DMS153 (cell line): ENCODE measurements around the gene OLFML2B.

Experiments used
- DNase-seq: peaks from one replicate; lab custom pipeline; 2025; lab: John Stamatoyannopoulos, UW

OLFML2B gene

GRCh38 chr1:161978011-161978790, 45.5 kb downstream of the OLFML2B start:
- DNase-seq = peak; percentile 62

- no peak for DNase-seq
Observed at GRCh38 chr1:161973924-161974845, 49.5 kb downstream of the OLFML2B start.

- DNase-seq = no peak
Observed at GRCh38 chr1:161972828-161973227, 50.8 kb downstream of the OLFML2B start.

- DNase-seq = no peak
Observed at GRCh38 chr1:161970633-161971032, 53.0 kb downstream of the OLFML2B start.

GRCh38 chr1:161970036-161970435, 53.6 kb downstream of the OLFML2B start:
- DNase-seq = no peak

- DNase-seq = no peak
Observed at GRCh38 chr1:161966067-161966466, 57.6 kb downstream of the OLFML2B start.

GRCh38 chr1:161962091-161962887, 61.4 kb downstream of the OLFML2B start:
- no peak for DNase-seq

- no peak for DNase-seq
Observed at GRCh38 chr1:161958425-161958824, 65.2 kb downstream of the OLFML2B start.

- no peak for DNase-seq
Observed at GRCh38 chr1:161956930-161957329, 66.7 kb downstream of the OLFML2B start.

- no peak for DNase-seq
Observed at GRCh38 chr1:161956097-161956496, 67.6 kb downstream of the OLFML2B start.

- DNase-seq = no peak
Observed at GRCh38 chr1:161955606-161956005, 68.1 kb downstream of the OLFML2B start.

GRCh38 chr1:161954466-161954865, 69.2 kb downstream of the OLFML2B start:
- no peak for DNase-seq

- peak; percentile 86 for DNase-seq
Observed at GRCh38 chr1:161954050-161954449, 69.6 kb downstream of the OLFML2B start.

GRCh38 chr1:161953256-161953920, 70.3 kb downstream of the OLFML2B start:
- DNase-seq = no peak

- no peak for DNase-seq
Observed at GRCh38 chr1:161952607-161953172, 71.0 kb downstream of the OLFML2B start.

- no peak for DNase-seq
Observed at GRCh38 chr1:161951646-161952045, 72.0 kb downstream of the OLFML2B start.

- DNase-seq = no peak
Observed at GRCh38 chr1:161950377-161950776, 73.3 kb downstream of the OLFML2B start.

- DNase-seq = no peak
Observed at GRCh38 chr1:161949548-161949947, 74.1 kb downstream of the OLFML2B start.

GRCh38 chr1:161948435-161948834, 75.2 kb downstream of the OLFML2B start:
- no peak for DNase-seq

- no peak for DNase-seq
Observed at GRCh38 chr1:161946071-161946987, 77.3 kb downstream of the OLFML2B start.
